Mesothelial cell of epicardium (in vitro differentiated cells): Measurements from ENCODE around the gene GRIK1. TPM values are rescaled to one million over a fixed set of nuclear protein-coding genes. Genes with fewer than 3 reads are reported as not detected.

Source experiments
- DNase-seq, 2 experiments: peaks; one replicate each; pipeline ENCODE4 v3.0.0; 2021; ENCODE audit warnings: low spot score in 2 of 2; ENCODE audit not compliant: unreplicated experiment in 2 of 2
- H3K27ac Mint-ChIP-seq: 2 replicates; pipeline ENCODE4 v1.8.0; 2021; ENCODE audit warnings: mixed read lengths
- H3K27me3 Mint-ChIP-seq: 2 replicates; pipeline ENCODE4 v1.8.0; 2021; ENCODE audit warnings: low read depth, mixed read lengths
- H3K36me3 Mint-ChIP-seq: 2 replicates; pipeline ENCODE4 v1.8.0; 2021; ENCODE audit warnings: mixed read lengths
- H3K4me1 Mint-ChIP-seq: 2 replicates; pipeline ENCODE4 v1.8.0; 2021; ENCODE audit warnings: mixed read lengths
- H3K4me3 Mint-ChIP-seq: 2 replicates; pipeline ENCODE4 v1.8.0; 2021; ENCODE audit warnings: mild to moderate bottlenecking, moderate library complexity, mixed read lengths
- H3K9me3 Mint-ChIP-seq: 2 replicates; pipeline ENCODE4 v1.8.0; 2021; ENCODE audit warnings: mixed read lengths
- total RNA-seq: library from RNA; stranded (reverse); gene quantifications from 3 replicates; pipeline ENCODE4 v1.2.1, GENCODE V29; 2021
- TF ChIP-seq, protein P1 (sequence below): fragments of 200-600 bp; sonication (generic); IDR thresholded peaks from one replicate; pipeline ENCODE4 v1.5.0; 2021; ENCODE audit warnings: antibody characterized with exemption; ENCODE audit not compliant: unreplicated experiment

GRIK1 gene
- total RNA-seq, 1 donor from 2014 or later, result 5.9 TPM

DNA sequence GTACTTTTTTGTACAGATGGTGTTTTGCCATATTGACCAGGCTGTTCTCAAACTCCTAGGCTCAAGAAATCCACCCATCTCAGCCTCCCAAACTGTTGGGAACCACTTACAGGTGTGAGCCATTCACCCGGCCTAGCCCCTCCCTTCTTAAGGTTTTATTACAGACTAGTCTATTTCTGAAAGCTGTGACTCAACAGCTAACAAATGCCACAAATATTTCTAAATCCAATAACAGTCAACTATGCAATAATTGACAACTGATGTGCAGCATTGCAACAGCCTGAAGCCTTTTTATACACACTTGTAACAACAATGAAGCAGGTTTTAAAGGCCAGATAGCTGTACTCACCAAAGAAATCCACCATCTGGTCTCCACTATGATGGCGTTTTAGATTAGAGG is 51.4 kb downstream of the GRIK1 start:
- H3K4me1 Mint-ChIP-seq, result peaks cover 3% of the 10 kb centered on the region
- DNase-seq, result no peak
- H3K36me3 Mint-ChIP-seq, result no peaks in the 10 kb centered on the region
- H3K27me3 Mint-ChIP-seq, result no peaks in the 10 kb centered on the region
- TF ChIP-seq, protein P1, sequence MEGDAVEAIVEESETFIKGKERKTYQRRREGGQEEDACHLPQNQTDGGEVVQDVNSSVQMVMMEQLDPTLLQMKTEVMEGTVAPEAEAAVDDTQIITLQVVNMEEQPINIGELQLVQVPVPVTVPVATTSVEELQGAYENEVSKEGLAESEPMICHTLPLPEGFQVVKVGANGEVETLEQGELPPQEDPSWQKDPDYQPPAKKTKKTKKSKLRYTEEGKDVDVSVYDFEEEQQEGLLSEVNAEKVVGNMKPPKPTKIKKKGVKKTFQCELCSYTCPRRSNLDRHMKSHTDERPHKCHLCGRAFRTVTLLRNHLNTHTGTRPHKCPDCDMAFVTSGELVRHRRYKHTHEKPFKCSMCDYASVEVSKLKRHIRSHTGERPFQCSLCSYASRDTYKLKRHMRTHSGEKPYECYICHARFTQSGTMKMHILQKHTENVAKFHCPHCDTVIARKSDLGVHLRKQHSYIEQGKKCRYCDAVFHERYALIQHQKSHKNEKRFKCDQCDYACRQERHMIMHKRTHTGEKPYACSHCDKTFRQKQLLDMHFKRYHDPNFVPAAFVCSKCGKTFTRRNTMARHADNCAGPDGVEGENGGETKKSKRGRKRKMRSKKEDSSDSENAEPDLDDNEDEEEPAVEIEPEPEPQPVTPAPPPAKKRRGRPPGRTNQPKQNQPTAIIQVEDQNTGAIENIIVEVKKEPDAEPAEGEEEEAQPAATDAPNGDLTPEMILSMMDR, result no peak
- H3K4me3 Mint-ChIP-seq, result no peak overlapping the region
- no peak overlapping the region for H3K27ac Mint-ChIP-seq
- H3K9me3 Mint-ChIP-seq, result no peaks in the 10 kb centered on the region

DNA sequence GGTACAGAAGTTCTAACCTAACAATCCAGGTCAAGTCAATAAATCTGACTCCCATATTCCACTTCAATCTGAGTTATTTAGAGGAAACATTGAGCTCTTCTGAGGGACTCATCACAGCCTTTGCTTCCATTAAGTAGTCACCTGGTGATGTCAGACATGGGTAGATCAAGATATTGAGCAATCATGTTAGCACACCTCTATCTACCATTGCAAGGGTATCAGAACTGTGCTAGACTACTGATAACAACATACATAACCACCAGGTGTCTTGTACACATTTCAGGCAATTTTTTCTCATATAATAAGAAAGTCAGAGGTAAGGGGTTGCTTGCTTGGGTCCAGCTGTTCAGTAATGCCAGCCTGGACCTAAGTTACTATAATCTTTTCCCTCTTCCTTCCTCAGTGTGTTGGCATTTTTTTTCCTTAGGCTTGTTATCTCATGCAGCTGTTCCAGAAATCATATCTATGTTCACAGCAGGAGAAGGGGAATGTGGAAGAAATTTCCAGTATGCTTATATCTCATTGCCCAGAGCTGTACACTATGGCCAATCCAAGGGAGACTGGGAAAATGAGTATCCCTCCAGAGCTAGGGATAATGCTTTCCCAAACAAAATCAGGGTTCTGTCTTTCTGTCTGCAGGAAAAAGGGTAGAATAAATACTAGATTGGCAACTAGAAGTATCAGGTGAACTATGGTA is 52.3 kb downstream of the GRIK1 start:
- Mint-ChIP-seq H3K36me3 (no peaks in the 10 kb centered on the region), H3K27ac (no peak overlapping the region), H3K4me1 (peaks cover 3% of the 10 kb centered on the region)

DNA sequence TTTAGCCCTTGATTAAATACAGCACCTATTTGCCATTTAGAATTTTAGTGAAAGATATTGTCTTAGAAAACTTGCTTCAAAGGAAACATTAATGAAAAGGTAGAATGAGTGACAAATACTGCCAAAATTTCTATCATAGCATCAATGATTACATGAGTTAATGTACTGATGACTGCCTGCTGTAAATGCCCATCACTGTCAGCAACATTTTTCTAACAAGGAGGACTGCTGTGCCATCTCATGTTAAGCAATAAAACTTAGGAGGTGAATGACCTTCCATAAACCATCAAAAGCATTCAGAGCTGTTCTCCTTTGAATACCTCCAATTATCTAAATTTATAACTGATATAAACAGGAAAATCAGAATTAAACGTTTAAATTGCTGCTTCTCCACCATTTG is 54.3 kb downstream of the GRIK1 start:
- Mint-ChIP-seq H3K4me1 (peaks cover 3% of the 10 kb centered on the region), H3K27ac (no peak overlapping the region), H3K9me3 (no peaks in the 10 kb centered on the region), H3K36me3 (no peaks in the 10 kb centered on the region), H3K27me3 (no peaks in the 10 kb centered on the region), H3K4me3 (no peak overlapping the region)
- DNase-seq, result no peak
- TF ChIP-seq, protein P1, result no peak

More for the DNA sequence above, 52.3 kb downstream of the GRIK1 start:
- TF ChIP-seq, protein P1, result no peak
- no peaks in the 10 kb centered on the region for H3K9me3 Mint-ChIP-seq
- no peak overlapping the region for H3K4me3 Mint-ChIP-seq
- H3K27me3 Mint-ChIP-seq, result no peaks in the 10 kb centered on the region
- DNase-seq, result no peak

DNA sequence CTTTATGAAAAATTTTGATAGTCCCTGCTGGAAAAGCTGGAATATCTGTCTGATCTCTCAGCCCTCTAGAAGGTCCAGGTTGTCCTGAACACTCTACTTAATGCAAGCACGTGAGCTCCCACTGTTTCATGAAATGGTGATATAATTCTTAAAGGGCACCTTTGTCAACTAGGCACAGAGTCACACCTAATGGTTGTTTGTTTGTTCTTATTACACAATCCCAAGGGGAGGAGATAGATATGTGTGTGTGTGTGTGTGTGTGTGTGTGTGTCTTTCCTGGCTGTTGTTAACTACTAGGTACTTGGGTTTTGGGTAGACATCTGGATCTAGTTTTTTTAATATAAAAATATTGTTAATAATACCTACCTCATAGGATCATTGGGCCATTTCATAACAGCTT is 63.9 kb downstream of the GRIK1 start:
- Mint-ChIP-seq H3K36me3 (no peaks in the 10 kb centered on the region), H3K4me3 (no peak overlapping the region), H3K27ac (no peak overlapping the region), H3K4me1 (no peaks in the 10 kb centered on the region), H3K27me3 (no peaks in the 10 kb centered on the region), H3K9me3 (peaks cover 13% of the 10 kb centered on the region)
- no peak for DNase-seq
- TF ChIP-seq, protein P1, result no peak

DNA sequence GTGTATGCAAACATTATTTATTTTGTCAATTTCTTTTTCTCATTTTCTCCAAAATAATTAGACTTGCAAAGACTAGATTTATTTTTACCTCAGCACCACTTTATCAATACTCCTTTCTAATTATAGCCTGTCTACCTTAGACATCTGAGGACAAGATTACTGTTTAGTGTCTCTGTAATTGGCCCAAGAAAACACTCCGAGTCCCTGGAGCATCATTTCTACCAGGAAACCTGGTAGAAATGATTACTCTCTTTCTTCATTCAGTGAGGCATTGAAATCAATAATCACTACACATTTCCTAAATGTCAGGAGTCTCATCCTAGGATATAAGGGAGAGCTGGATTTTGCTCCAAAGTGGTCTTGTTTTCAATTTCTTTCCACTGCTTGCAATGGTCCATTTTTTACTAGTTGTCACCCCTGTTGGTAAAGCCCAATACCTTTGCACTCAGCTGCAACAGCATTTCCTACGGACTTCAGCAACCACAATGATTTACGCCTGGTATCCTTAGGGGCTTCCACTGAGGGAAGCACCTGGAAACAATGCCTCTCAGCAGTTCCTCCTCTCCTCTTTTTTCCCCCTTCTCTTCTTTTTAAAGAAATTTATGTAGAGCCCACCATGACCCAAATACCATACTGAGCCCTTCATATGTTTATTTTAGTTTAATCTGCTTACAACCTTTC is 64.6 kb downstream of the GRIK1 start:
- no peaks in the 10 kb centered on the region for H3K36me3 Mint-ChIP-seq
- no peak overlapping the region for H3K27ac Mint-ChIP-seq
- H3K27me3 Mint-ChIP-seq, result no peaks in the 10 kb centered on the region
- no peaks in the 10 kb centered on the region for H3K4me1 Mint-ChIP-seq
- no peak for DNase-seq
- TF ChIP-seq, protein P1, result no peak
- no peak overlapping the region for H3K4me3 Mint-ChIP-seq
- H3K9me3 Mint-ChIP-seq, result peaks cover 13% of the 10 kb centered on the region
